GM19043 (cell line): ENCODE results near the gene ZNF764.
"Not testable (repeated sequence)": the region's sequence is repeated elsewhere in the genome, so short reads cannot be mapped to it uniquely, and the experiment has no call there.

Source experiments
- ATAC-seq: cut with Tn5 transposase; IDR thresholded peaks from one replicate; pipeline ENCODE4 v1.9.1; 2021; ENCODE audit warnings: low read depth; ENCODE audit not compliant: unreplicated experiment

ZNF764 gene

DNA sequence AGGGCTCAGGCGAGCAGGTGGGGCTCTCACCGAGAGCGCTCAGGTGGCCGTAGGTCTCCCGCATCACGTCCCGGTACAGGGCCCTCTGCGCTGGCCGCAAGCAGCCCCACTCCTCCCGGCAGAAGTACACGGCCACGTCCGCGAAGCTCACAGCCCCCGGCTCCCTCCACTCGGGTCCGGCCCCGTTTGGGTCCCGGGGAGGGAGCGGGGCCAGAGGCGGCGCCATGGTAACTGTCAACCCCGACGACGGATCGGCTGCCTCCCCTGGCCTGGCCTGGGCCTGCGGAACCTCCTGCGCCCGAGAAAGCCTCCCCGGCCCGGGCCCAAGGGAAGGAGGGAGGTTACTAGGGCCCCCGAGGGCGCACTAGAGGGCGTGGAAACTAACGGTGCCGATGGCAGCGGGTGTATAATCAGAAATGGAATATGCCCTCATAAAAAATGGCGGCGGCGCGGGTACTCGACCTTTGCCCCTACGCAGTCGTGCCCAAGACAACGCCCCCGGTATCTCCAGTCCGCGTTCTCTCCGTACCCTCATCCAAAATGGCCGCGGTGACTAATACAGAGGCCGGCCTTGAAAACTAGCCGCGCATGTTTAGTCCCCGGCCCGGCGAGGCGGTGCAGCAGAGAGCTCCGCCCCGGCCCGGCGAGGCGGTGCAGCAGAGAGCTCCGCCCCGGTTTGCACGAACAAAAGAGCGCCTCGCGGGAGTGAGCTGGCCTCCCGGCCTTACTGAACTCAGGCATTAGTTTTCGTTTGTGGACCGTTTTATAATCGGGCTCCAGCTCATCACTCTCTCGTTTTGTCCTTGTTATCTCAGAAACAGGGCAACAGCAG lies at the start of gene ZNF764:
Gene ZNF764 (minus strand): TSS at position 418 of the 832 bp plus-strand sequence. CDS start 192 bp downstream, at position 226.
- ATAC-seq = peak; percentile 89

DNA sequence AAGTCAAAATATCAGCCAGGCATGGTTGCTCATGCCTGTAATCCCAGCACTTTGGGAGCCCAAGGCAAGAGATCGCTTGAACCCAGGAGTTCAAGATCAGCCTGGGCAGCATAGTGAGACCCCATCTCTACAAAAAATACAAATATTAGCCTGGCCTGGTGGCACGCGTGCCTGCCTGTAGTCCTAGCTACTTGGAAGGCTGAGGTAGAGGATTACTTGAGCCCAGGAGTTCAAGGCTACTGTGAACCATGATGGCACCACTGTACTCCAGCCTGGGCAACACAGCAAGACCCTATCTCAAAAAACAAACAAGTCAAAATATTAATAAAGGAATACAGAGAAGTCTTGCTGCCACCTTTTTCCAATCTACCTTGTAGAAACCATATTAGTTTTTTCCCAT lies 47.8 kb upstream of the ZNF764 start:
- no peak for ATAC-seq

DNA sequence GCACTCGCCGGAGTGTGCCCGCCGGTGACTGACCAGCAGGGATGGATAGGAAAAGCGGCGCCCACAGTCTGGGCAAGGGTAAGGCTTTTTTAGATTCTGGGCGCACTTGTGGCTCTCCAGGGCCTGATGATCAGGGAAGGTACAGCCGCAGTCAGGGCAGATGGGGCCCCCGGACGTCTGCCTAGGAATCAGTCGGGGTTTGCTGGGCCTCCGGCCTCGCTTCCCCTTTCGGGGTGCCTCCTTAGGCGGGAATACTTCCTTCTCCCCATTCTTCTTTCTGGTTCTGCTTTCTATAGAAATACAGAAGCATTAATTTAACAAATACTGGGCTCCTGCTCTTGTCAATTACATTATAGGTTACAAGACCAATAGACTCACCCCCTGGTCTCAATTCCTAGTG lies 47.0 kb upstream of the ZNF764 start:
- no peak for ATAC-seq

DNA sequence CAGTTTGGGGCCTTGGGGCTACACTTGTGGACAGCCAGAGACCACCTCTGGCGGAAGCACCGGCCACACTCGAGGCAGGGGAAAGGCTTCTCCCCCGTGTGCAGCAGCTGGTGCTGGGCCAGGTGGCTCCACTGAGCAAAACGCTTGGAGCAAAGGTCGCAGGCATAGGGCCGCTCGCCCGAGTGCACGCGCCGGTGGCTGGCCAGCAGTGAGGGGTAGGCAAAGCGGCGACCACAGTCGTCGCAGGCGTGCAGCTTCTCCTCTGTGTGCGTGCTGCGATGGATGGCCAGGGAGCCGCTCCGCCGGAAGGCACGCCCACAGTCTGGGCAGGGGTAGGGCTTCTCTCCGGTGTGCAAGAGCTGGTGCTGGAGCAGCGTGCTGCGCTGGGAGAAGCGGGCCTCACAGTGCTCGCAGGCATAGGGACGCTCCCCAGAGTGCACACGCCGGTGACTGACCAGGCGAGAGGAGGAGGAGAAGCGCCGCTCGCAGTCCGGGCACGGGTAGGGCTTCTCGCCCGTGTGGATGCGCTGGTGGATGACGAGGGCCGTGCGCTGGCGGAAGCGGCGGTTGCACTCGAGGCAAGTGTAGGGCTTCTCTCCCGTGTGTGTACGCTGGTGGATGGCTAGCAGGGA lies 46.3 kb upstream of the ZNF764 start:
- no peak for ATAC-seq

DNA sequence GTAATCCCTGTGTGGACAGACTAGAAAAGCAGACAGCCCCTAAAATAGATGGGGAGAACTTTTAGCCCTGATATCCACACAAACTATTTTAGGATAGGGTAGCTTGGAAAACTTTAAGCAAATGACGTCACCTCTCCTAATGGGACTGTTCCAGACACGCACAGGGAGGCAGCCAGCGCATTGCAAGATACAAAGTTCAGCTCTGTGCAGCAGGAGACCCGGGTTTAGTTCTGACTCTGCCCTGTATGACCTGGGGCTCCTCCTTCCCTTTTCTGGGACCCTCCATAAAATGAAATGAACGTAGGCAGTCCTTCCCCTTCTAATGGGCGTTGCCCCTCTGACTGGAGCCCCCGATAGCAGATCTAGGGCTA lies 45.8 kb upstream of the ZNF764 start:
- ATAC-seq = no peak

DNA sequence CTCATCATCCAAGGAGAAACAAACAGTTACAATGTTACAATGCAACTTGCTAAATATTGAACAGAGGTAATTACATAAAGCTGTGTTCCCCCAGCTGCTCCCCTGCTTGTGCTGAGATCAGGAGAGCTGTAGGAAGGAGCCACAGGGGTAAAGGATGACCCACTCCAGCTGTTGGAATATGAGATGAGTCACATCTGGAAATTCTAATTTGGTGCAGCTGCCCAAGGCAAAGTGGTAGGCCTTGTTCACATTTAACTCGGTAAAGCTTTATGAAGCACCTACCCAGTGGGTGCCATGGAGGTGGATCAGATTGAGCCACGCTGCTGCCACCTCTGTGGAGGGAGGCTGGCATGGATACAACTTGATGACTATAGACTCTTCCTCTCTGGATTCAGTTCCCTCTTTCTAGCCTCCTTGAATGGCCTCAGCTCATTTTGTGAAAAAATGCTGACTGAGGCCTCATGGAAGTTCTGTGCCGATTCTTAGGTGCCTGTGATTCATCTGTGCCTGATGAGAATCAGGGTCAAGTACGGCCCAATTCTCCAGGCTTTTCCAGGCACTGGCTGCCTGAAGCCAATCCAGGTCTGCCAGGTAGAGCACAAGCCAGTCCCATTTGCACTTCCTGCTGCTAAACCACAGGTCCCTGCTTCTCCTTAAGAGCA lies 44.6 kb upstream of the ZNF764 start:
- no peak for ATAC-seq

DNA sequence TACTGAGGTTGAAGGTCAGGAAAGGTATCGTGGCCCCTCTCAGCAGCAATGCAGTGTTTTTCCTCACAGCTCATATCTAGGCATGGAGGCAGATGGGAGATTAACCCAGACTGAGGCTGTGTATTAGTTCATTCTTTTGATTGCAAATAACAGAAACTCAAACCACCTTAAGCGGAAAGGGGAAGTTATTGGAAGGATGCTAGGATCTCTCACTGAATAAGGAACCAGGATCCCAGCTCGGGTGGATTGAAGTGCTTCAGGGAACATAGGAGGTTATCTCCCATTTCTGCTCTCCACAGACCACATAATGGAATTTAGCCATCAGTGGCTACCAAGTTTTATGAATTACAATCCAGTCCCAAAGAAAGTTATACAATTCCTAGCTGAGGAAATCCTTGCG lies 43.8 kb upstream of the ZNF764 start:
- no peak for ATAC-seq

DNA sequence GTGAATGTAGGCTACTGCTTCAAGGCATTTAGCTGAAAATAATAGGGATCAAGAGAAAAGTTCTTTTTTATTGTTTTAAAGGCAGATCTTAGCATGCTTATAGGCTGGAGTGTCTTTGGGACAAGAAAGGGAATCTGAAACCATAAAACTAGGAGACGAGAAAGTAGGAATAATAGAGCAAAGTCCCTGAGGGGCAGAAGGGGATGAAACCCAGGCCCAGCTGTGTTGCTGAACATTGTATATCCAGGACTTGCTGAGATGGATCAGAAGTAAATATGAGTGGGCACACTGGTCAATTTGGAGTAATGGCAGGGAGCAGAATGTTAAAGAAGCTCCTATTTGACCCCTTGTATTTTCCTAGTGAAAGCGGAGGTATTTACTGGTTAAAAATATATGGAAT lies 42.8 kb upstream of the ZNF764 start:
- no peak for ATAC-seq

DNA sequence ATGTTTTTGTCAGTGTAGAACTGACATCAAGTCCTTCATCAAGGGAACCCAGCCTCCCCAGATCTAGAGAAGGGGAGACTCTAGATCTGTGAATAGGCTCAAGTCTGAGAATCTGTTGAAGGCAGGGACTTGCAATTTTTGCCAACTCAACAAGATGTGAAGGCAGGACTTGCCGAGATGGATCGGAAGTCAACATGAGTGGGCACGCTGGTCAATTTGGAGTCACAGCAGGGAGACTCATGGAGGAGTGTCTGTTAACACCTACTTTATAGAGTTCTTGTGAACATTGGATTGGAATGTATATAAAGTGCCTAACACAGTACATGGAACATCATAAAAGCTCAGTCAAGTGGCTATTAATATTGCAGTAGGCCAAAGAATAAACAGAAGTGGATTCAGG lies 42.0 kb upstream of the ZNF764 start:
- ATAC-seq = no peak

DNA sequence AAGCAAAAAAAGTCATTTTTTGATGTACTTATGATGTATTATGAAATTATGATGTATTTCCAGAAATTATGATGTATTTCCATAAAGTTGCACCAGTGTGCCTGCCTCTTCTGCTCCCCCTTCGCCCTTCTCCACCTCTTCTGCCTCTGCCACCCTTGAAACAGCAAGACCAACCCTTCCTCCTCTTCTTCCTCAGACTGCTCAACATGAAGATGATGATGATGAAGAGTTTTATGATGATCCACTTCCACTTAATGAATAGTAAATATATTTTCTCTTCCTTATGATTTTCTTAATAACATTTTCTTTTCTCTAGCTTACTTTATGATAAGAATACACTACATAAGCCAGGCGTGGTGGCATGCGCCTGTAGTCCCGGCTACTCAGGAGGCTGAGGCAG lies 34.7 kb upstream of the ZNF764 start:
- ATAC-seq = no peak

DNA sequence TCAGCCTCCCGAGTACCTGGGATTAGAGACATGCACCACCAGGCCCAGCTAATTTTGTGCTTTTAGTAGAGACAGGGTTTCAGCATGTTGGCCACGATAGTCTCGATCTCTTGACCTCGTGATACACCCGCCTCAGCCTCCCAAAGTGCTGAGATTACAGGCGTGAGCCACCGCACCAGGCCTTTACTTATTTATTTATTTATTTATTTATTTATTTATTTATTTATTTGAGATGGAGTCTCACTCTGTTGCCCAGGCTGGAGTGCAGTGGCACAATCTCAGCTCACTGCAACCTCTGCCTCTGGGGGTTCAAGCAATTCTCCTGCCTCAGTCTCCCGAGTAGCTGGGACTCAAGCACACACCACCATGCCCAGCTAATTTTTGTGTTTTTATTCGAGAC lies 32.7 kb upstream of the ZNF764 start:
- not testable (repeated sequence) for ATAC-seq

DNA sequence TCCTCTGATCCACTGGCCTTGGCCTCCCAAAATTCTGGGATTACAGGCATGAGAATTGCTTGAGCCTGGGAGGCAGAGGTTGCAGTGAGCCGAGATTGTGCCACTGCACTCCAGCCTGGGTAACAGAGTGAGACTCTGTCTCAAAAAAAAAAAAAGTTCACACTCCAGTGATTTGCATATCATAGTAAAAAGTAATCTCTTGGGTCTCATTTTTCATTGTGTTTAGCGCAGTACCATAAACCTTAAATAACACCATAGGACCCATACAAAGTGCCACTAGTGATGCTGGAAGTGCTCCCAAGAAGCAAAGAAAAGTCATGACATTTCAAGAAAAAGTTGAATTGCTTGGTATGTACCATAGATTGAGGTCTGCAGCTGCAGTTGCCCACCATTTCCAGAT lies 31.4 kb upstream of the ZNF764 start:
- not testable (repeated sequence) for ATAC-seq

DNA sequence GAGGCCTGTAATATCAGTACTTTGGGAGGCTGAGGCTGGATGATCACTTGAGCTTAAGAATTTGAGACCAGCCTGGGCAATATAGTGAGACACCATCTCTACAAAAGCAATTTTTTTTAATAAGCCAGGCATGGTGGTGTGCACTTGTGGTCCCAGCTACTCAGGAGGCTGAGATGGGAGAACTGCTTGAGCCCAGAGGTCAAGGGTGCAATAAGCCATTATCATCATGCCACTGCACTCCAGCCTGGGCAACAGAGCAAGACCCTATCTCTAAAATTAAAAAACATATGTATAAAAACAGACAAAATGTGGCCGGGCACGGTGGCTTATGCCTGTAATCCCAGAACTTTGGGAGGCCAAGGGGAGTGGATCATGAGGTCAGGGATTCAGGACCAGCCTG lies 30.5 kb upstream of the ZNF764 start:
- ATAC-seq = no peak

DNA sequence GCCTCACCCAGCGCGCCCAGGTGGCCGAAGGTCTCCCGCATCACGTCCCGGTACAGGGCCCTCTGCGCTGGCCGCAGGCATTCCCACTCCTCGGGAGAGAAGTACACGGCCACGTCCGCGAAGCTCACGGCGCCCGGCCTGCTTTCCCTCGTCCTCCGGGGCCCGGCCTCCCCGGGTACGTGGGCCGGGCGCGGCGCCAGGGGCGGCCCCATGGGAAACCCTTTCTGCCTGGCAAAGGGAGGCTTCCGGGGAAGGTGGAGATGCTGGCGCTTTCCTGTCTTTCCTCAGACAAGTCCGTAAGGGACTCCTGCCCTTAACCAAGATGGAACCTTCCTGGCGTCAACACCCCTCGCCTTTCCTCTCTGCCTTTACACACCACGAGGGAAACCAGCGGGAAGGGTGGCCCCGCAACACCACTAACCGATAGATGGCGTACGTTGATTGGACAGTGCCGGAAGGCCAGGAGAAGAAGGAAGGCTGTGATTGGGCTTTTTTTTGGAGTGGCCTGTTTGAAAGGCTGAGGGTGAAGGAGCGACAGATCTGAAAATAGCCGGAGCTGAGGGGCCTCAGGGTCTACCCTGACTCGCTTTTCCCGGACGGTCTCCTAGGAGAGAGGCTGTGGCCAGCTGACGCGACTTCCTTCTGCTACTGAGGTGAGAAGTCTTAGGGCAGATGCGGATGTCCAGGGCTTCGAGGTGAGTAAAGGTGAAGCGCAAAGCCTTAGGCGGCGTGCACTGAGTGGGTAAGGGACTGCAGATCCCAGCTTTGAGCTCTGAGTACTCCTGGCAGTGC lies 27.4 kb upstream of the ZNF764 start, which contains the start of gene ZNF785:
Gene ZNF785 (minus strand): TSS at position 298 of the 792 bp plus-strand sequence. CDS start 86 bp downstream, at position 212.
- ATAC-seq = peak; percentile 80

DNA sequence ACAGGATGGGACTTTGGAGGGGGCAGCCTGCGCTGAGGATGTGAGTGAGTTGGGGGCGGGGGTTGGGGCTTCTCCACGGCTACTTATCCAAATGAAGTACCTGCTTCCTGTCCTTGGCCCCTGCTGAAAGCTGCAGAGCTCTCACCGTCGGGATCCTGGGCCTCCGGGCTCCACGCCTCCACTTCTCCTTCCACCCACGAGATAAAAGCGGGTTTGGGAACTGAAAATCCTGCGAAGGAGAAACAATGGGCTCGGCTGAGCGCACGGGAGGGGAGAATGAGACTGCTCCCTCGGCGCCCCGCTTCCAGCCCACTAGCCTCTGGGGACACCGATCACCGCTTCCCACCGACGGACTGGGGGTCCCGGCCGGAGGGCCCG lies 26.8 kb upstream of the ZNF764 start:
- ATAC-seq = no peak

DNA sequence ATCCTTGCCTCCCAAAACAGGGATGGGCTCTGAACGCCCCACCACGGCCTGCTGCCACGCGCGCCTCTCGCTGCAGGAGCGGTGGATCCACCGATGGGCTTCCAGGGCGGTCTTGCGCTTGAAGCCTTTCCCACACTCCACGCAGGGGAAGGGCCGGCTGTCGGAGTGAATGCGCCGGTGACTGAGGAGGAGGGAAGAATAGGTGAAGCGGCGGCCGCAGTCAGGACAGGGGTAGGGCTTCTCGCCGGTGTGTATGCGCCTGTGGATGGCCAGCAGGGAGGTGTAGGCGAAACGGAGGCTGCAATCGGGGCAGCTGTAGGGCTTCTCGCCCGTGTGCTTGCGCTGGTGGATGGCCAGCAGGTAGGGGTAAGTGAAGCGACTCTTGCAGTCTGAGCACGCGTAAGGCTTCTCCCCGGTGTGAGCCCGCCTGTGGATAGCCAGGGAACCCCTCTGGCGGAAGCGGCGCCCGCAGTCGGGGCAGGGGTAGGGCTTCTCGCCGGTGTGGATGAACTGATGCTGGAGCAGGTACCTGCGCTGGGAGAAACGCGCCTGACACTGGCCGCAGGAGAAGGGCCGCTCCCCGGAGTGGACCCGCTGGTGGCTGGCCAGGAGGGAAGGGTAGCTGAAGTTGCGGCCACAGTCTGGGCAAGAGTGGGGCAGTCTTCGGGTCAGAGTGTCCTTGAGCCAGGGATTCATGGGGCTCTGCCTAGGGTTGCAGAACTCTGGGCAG lies 24.6 kb upstream of the ZNF764 start:
- ATAC-seq = no peak

DNA sequence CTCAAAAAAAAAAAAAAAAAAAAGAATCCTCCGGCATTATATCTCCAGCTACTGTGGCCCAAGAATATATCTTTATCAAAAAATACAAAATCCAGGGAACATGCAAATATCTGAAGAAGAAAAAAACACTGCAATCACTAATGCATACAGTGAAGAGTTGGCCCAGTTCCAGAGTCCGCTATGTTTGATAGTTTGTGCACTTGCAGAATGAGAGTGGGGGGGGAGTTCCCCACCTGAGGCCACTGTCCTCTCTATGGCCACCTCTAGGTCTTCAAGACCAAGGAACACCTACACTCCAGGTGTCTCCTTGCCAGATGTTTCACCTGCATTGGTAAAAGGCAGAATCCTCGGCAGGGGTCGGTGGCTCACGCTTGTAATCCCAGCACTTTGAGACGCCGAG lies 23.3 kb upstream of the ZNF764 start:
- ATAC-seq = no peak

DNA sequence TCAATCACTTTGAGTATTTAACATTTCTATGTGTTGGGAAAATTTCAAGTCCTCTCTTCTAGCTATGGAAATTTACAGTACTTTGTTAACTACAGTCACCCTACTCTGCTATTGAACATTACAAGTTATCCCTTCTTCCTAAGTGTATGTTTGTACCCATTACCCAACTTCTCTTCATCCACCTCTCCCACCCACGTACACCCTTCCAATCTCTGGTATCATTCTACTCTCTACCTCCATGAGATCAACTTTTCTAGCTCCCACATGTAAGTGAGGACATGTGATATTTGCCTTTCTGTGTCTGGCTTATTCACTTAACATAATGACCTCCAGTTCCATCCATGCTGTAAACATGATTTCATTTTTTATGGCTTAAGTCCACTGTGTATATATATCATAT lies 16.5 kb upstream of the ZNF764 start:
- no peak for ATAC-seq

DNA sequence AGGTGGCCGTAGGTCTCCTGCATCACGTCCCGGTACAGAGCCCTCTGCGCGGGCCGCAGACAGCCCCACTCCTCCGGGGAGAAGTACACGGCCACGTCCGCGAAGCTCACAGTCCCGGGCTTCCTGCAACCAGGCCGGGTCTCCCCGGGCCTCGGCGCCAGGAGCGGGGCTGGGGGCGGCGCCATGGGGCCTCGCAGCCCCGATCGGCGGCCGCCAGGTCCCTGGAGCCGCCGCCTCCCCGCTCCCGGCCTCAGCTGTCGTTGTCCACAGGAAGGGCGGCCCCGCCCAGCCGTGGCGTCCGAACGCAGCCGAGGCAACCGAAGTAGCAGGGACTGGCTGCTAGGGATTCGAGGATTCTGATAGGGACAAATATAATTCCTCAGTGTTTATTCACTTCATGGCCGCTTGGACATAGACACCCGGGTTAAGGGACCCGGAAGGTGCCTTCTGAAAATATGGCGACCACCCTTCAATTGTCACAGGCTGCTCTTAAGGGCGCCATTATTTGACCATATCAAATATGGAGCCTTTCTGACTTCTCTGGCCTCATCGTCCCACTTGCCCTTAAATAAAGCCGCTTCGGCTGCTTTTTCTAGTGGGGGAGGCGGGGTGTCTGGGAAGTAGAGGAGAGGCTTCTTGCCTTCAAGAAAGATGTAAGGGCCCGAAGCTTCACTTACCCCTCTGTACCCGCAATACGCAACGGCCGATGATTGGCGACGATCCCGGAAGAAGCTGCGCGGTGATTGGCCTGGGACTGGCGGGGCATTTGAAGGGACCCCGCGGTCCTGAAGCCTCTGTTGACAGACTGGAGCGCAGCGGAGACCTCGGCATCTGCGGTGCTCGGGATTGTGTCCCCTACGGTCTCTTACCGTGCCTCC lies 13.5 kb upstream of the ZNF764 start, which contains the start of gene ZNF688:
Gene ZNF688 (minus strand): TSS at position 270 of the 878 bp plus-strand sequence. CDS start 85 bp downstream, at position 185.
- ATAC-seq = peak; percentile 73
